HG03439 (cell line): Measurements from ENCODE around the gene ADAM29.
A peak's percentile ranks its signal among the peaks of the same experiment; 100 is the strongest.
"Not testable (repeated sequence)": the region's sequence is repeated elsewhere in the genome, so short reads cannot be mapped to it uniquely, and the experiment has no call there.

Experiments used
- ATAC-seq: cut with Tn5 transposase; IDR thresholded peaks from one replicate; pipeline ENCODE4 v1.9.1; 2021; ENCODE audit warnings: mild to moderate bottlenecking, moderate library complexity; ENCODE audit not compliant: unreplicated experiment

ADAM29 gene

GRCh38 chr4:174918058-174918457, at the start of gene ADAM29:
Gene ADAM29 (plus strand): TSS chr4:174918358. CDS start chr4:174975526, 57,168 bp downstream.
- ATAC-seq: no peak

- ATAC-seq: no peak
Observed at GRCh38 chr4:174869339-174869738, 48.8 kb upstream of the ADAM29 start.

DNA sequence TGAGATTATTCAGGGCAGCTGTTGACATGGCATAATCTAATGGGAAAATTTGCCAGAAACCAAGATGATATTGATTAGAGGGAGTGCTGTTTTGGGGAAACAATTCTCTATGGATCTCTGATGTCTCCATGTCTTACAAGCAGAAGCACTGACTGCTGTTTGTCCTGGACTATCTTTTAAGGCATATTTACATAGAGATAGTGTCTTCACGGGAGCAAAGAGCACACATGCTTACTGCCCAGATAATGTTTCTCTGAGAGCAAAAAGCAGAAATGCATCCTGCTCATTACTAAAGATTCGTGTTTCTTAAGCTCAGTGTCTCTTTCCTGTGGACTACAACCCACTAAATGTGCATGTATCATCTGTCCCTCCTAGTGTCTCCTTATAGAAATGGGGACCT, 47.8 kb upstream of the ADAM29 start:
- no peak for ATAC-seq

- ATAC-seq: no peak
Observed at GRCh38 chr4:174871407-174871806, 46.8 kb upstream of the ADAM29 start.

- ATAC-seq: not testable (repeated sequence)
Observed at GRCh38 chr4:174873146-174873545, 45.0 kb upstream of the ADAM29 start.

GRCh38 chr4:174873931-174874330, 44.2 kb upstream of the ADAM29 start:
- no peak for ATAC-seq

GRCh38 chr4:174874898-174875297, 43.3 kb upstream of the ADAM29 start:
- ATAC-seq: no peak

- ATAC-seq: no peak
Observed at GRCh38 chr4:174880001-174880400, 38.2 kb upstream of the ADAM29 start.

DNA sequence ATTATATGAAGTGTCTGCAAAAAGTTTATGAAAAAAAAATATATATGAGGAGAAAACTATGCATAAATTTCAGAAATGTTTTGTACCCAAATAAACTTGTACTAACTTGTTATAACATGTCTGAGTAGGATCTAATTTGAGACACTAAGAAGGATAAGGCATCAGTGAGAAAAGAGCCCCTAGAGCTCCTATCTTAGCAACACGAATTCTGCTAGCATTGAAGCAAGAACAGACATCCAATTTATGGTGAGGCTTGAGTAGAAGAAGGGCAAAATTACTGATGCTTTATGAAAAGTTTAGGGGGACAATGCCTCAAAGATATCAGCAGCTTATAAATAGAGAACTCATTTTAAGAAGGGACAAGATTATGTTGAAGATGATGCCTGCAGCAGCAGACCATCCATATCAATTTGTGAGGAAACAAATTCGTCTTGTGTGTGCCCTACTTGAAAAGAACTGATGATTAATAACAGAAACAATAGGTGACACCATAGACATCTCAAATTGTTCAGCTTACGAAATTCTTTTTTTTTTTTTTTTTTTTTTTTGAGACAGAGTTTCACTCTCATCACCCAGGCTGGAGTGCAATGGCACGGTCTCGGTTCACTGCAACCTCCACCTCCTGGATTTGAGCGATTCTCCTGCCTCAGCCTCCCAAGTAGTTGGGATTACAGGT, 35.7 kb upstream of the ADAM29 start:
- ATAC-seq: no peak

DNA sequence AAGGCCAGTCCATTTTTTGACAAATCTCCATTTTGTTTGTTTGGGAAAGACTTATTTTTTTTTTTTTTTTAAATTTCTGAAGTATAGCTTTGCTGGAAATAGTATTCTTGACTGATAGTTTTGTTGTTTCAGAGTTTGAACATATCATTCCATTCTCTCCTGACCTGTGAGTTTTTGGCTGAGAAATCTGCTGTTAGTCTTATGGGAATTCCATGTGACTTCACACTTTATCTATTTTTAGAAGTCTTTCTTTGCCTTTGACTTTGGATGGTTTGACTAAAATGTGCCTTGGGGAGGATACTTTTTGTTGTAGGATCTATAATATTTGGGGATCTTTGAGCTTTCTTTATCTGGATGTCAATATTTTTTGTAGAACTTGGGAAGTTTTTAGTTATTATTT, 10.7 kb upstream of the ADAM29 start:
- no peak for ATAC-seq

GRCh38 chr4:174910271-174910670, 7.9 kb upstream of the ADAM29 start:
- ATAC-seq: no peak

GRCh38 chr4:174912919-174913543, 5.1 kb upstream of the ADAM29 start:
- no peak for ATAC-seq

- ATAC-seq: no peak
Observed at GRCh38 chr4:174919886-174920423, 1.8 kb downstream of the ADAM29 start.

DNA sequence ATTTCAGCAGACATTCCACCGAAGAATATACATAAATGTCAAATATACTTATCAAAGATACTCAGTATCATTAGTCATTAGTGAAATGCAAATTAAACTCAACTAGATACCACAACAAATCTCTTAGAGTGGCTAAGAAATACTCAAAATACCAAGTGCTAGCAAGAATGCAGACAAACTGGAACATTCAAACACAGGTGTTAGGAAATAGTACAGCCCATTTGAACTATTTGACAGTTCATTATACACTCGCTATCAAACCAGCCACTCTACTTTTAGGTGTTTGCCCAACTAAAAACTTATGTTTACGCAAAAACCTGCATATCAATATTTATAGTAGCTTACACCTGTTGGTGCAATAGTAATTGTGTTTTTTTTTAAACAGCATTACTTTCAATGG, 8.8 kb downstream of the ADAM29 start:
- ATAC-seq: no peak

DNA sequence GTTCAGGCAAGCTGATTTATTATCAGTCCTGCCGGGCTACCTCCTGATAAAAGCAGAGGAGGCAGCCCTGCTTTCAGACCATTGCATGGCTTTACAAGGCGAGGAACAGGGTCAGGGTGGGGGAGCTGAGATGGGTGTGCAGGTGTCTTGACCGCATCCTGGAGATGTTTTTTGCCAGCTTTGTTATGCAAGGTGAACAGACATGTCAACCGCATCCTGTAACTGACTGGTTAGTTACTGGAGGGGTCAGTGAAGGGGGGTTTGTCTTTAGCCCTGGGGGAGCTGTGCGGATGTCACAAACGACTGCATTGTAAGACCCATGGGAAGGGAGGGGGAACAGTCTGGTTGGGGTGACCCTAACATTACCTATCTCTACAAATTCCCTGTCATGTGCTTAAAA, 10.0 kb downstream of the ADAM29 start:
- peak; percentile 57 for ATAC-seq

DNA sequence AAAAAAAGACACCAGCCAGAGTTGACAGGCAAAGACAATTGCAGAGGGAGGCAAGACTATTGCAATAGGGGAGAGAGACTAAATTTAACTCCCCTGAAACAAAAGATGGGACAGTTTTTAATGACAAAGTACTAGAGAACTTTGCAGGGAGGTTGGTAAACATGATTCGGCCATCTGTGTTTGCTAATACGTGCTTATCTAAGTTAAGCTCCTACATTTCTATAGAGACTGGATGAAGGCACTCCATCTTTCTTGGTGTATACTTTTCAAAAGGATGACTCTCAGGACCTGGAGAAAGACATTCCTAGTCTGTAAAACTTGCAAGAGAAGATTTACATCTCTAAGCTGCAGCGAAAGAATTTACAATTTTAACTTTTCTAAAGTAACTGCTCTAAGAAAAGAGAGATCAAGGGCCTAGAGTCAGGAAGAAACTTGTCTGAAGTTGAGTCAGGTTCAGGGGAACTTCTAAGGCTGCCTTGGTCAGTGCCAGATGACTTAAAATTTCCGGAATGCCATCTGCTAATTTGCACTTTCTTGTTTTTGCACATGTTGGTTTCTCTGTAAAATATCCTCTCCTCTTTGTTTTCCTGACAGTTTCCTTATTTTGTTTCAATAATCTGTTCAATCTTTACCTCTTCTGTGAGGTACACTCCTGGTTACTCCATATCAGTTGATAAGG, 10.6 kb downstream of the ADAM29 start:
- peak; percentile 46 for ATAC-seq

GRCh38 chr4:174929346-174929745, 11.2 kb downstream of the ADAM29 start:
- ATAC-seq: no peak

DNA sequence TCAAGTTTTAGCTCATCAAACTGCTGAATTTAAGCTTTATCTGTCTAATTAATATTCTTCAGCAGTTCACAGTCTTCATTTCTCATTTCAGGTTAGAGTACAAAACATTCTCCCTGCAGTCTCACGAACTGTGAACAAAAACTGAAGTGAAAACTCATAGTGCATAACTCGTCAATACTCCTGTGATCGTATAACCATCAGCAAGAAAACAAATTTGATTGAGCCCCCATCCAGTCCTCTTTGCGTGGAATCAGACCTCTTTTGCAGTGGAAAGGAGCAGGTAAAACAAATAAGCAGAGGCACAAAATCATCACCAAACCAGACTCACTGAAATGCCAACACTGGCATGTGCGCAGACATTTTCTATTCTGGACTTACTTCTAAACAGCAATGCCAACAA, 12.7 kb downstream of the ADAM29 start:
- ATAC-seq: no peak

DNA sequence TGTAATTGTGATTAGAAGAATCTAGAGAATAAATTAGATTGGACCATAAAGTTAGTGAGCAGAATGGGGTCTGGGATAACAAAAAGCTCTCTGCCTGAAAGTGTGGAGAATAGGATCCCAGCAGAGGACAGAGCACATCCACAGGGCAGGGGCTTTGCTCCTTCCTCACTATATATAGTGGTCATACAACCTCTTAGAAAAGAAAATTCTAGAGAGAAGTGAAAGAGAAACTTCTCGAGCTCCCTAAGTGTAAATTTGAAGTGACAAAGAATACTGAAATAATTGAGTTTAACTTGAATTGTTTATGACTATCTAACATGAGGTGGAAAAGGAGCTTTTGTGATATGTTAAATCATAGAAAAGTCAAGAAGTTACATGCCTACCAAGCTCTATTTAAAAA, 14.9 kb downstream of the ADAM29 start:
- no peak for ATAC-seq

- ATAC-seq: no peak
Observed at GRCh38 chr4:174934360-174934759, 16.2 kb downstream of the ADAM29 start.

DNA sequence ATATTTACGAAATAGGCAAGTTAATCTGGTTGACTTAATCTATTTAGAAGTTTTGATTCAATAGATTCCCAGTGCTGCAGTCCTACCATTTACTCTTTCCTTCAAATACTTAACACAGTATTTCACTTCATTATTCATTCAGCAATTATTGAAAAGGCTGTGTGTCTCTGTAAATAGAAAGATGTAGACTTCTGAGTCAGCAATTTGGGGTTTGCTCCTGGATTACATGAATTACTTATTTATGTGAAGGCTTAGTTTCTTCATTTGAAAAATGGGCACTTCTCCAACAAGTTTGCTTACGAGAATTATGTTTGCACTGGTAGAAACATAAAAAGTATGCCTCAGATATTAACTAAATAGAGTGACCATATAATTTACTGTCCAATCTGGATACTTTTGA, 17.4 kb downstream of the ADAM29 start:
- no peak for ATAC-seq

- ATAC-seq: no peak
Observed at GRCh38 chr4:174940002-174940401, 21.8 kb downstream of the ADAM29 start.
